GM10248 (cell line): ENCODE results near the gene FN1.

Experiments
- CTCF ChIA-PET: fragments of 300-600 bp; sonication (Branson Sonifier 250); formaldehyde crosslinking; extraction: SDS; loops from one replicate; lab custom pipeline; 2021; ENCODE audit warnings: antibody characterized with exemption; lab: Yijun Ruan, JAX
- POLR2A ChIA-PET: fragments of 350-650 bp; sonication (Branson Sonifier 250); formaldehyde crosslinking; extraction: SDS; loops from one replicate; lab custom pipeline; 2020; ENCODE audit warnings: antibody characterized with exemption; lab: Yijun Ruan, JAX
- DNase-seq: peaks from one replicate; pipeline ENCODE4 v3.0.0; 2012; ENCODE audit errors: extremely low spot score
- CTCF ChIP-seq: IDR thresholded peaks from 2 replicates; pipeline ENCODE4 v1.5.1; 2012; ENCODE audit warnings: mild to moderate bottlenecking, low read depth; ENCODE audit errors: extremely low read depth, missing control alignments, control extremely low read depth

Gene FN1

DNA sequence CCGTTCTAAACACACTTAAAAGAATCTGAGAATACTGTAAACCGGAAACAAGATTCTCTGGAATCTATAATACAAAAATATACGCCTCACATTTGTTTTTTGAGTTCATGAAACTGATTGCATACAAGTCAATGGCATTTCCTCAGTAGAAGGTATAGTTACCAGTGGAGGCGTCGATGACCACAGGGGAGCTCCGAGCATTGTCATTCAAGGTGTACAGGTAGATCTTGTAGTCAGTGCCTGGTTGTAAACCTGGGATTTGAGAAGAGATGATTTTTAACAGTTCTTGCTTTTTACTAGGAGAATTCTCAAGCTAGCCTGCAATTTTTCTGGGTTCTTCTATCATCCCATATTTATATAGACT lies 60.4 kb downstream of the FN1 start:
- CTCF ChIA-PET: interaction anchor here (1.7 kb wide), 1 partner anchor 12 kb away, joined by 5 read pairs; no protein-coding TSS in a partner anchor
- no peak for TF ChIP-seq CTCF

GRCh38 chr2:215374642-215375466 lies 61.0 kb downstream of the FN1 start:
- DNase-seq: no peak
- TF ChIP-seq CTCF: no peak
- ChIA-PET POLR2A (no interaction called here), CTCF (no interaction called here)

More for the DNA sequence above, 60.4 kb downstream of the FN1 start:
- DNase-seq: no peak
- POLR2A ChIA-PET: no interaction called here

GRCh38 chr2:215374002-215374401 lies 61.9 kb downstream of the FN1 start:
- POLR2A ChIA-PET: no interaction called here
- CTCF ChIA-PET: no interaction called here
- DNase-seq: no peak
- no peak for TF ChIP-seq CTCF

DNA sequence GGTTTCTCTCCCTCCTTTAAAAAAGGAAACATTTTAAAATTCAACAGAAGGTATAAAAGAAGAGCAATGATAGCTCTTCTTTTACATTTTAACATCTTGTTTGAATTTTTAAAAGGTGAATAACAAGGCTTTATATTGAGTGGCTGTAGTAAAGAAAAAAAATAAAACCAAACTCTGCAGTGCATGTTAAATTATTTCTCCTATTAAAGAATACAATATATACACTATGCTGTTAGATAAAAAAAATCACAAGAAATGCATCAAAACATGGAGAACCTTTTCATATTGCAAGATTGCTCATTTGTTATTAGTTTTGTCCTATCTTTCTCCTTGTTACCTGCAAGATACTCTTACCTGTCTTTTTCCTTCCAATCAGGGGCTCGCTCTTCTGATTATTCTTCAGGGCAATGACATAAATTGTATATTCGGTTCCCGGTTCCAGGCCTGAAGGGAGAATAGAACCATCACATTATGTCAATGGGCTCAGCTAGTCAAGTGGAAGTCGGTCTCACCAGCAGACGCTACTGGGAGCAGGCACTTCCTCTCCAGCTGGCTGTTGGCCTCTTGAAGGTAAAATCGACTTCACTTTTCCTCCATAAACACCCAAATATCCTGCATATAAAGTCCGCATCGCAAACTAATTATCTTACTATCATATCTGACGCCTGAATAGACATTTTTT lies 62.8 kb downstream of the FN1 start:
- no peak for TF ChIP-seq CTCF
- ChIA-PET CTCF (no interaction called here), POLR2A (no interaction called here)
- no peak for DNase-seq

DNA sequence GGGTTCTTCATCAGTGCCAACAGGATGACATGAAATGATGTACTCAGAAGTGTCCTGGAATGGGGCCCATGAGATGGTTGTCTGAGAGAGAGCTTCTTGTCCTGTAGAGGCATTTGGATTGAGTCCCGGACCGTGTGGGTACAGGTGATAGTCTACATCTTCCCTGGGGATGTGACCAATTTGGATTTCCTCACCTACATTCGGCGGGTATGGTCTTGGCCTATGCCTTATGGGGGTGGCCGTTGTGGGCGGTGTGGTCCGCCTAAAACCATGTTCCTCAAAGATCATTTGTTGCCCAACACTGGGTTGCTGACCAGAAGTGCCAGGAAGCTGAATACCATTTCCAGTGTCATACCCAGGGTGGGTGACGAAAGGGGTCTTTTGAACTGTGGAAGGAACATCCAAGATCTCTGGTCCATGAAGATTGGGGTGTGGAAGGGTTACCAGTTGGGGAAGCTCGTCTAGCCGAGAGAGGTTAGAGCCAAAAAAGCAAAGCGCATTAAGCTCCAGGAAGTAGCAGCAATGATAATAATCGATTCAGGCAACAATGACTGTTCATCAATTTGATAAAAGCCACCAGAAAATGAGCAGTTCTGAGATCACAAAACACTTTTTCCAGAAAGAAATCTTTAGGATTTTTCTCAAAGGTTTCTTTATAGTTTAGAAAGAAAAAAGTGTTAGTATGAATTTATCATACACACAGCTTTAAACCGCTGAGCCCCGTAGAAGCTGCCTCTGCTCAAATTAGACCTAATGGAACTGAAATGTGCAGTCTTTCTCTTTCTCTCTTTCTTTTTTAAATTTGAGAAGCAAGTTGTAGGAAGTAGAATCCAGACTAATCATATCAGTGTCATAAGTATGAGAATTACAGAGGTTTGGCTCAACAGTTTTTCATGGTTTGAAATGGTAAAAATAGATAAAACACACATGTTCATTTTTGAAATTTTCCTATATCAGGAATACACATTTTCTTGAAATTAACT lies 63.7 kb downstream of the FN1 start:
- no peak for DNase-seq
- ChIA-PET POLR2A (no interaction called here), CTCF (no interaction called here)
- no peak for TF ChIP-seq CTCF
